SK-N-SH (cell line): ENCODE data around the gene SLC9A5. TPM values are rescaled to one million over a fixed set of nuclear protein-coding genes. Genes with fewer than 3 reads are reported as not detected.

ENCODE experiments used
- CTCF ChIA-PET: fragments of 300-600, 350-600 bp; formaldehyde crosslinking; extraction: SDS; loops from one replicate; lab custom pipeline; 2021; lab: Yijun Ruan, JAX
- POLR2A ChIA-PET: fragments of 350-600 bp; sonication (Branson Sonifier 250); formaldehyde crosslinking; extraction: SDS; loops from one replicate; lab custom pipeline; 2020; ENCODE audit warnings: antibody characterized with exemption, inconsistent platforms; lab: Yijun Ruan, JAX
- DNase-seq: peaks from one replicate; pipeline ENCODE4 v3.0.0; 2012
- H2AFZ ChIP-seq: fragments of 200-600 bp; sonication (generic); 2 replicates; pipeline ENCODE4 v1.8.1; 2016; ENCODE audit warnings: antibody characterized with exemption, mild to moderate bottlenecking, low read depth
- H3F3A ChIP-seq: fragments of 200-600 bp; sonication (generic); replicated peaks from 2 replicates; pipeline ENCODE3; 2016; ENCODE audit warnings: antibody characterized with exemption, mild to moderate bottlenecking; ENCODE audit not compliant: insufficient read depth
- H3K27ac ChIP-seq, 2 experiments: fragments of 200-500 bp in 1 of 2; fragments of 200-600 bp in 1 of 2; sonication (Bioruptor generic) in 1 of 2; sonication (generic), shearing (Covaris generic) in 1 of 2; 2 replicates each; pipeline versions ENCODE4 v1.5.1 to v1.6.1; 2014 to 2016; ENCODE audit warnings: low read depth in 2 of 2, inconsistent platforms in 1 of 2, low read length in 1 of 2, mild to moderate bottlenecking in 1 of 2, mixed read lengths in 1 of 2
- H3K27me3 ChIP-seq: fragments of 200-600 bp; sonication (generic), shearing (Covaris generic); 2 replicates; pipeline ENCODE4 v1.6.1; 2016; ENCODE audit warnings: mixed run types; ENCODE audit not compliant: insufficient read depth
- H3K36me3 ChIP-seq, 2 experiments: fragments of 200-500 bp in 1 of 2; fragments of 200-600 bp in 1 of 2; sonication (Bioruptor generic) in 1 of 2; sonication (generic) in 1 of 2; replicated peaks in 1 of 2; 2 replicates each; pipeline versions ENCODE3 to v1.5.1; 2014 to 2016; ENCODE audit warnings: low read length in 1 of 2, mild to moderate bottlenecking in 1 of 2; ENCODE audit not compliant: insufficient read depth in 2 of 2, control insufficient read depth in 1 of 2
- H3K4me1 ChIP-seq, 2 experiments: fragments of 200-500 bp in 1 of 2; fragments of 200-600 bp in 1 of 2; sonication (Bioruptor generic) in 1 of 2; sonication (generic), shearing (Covaris generic) in 1 of 2; 2 replicates each; pipeline versions ENCODE4 v1.5.1 to v1.6.1; 2014 to 2016; ENCODE audit warnings: low read depth in 1 of 2, low read length in 1 of 2, mixed run types in 1 of 2; ENCODE audit not compliant: insufficient read depth in 2 of 2, control insufficient read depth in 1 of 2
- H3K4me2 ChIP-seq: fragments of 200-600 bp; sonication (generic), shearing (Covaris generic); 2 replicates; pipeline ENCODE4 v1.6.1; 2017; ENCODE audit warnings: mixed run types
- H3K4me3 ChIP-seq, 2 experiments: fragments of 200-500 bp in 1 of 2; fragments of 200-600 bp in 1 of 2; sonication (Bioruptor generic) in 1 of 2; sonication (generic), shearing (Covaris generic) in 1 of 2; 2 replicates each; pipeline versions ENCODE4 v1.5.1 to v1.8.1; 2014 to 2016; ENCODE audit warnings: low read depth in 2 of 2, inconsistent platforms in 1 of 2, low read length in 1 of 2, mild to moderate bottlenecking in 1 of 2, mixed read lengths in 1 of 2, moderate library complexity in 1 of 2
- H3K79me2 ChIP-seq: fragments of 200-600 bp; sonication (generic); 2 replicates; pipeline ENCODE4 v1.8.1; 2017; ENCODE audit warnings: mild to moderate bottlenecking; ENCODE audit not compliant: insufficient read depth
- H3K9ac ChIP-seq: fragments of 200-600 bp; sonication (generic); 2 replicates; pipeline ENCODE4 v1.6.1; 2017; ENCODE audit warnings: mixed run types
- H3K9me2 ChIP-seq: fragments of 200-600 bp; sonication (generic); 2 replicates; pipeline ENCODE4 v1.6.1; 2017; ENCODE audit warnings: mixed run types
- H3K9me3 ChIP-seq: fragments of 200-600 bp; sonication (generic); 2 replicates; pipeline ENCODE4 v1.6.1; 2017; ENCODE audit warnings: mixed run types, mild to moderate bottlenecking, moderate library complexity
- H4K20me1 ChIP-seq: fragments of 200-600 bp; sonication (generic); 2 replicates; pipeline ENCODE4 v1.6.1; 2017; ENCODE audit warnings: mild to moderate bottlenecking, mixed run types; ENCODE audit not compliant: insufficient read depth
- CHD2 ChIP-seq: fragments of 150-350 bp; IDR thresholded peaks from 2 replicates; pipeline ENCODE4 v1.6.1; 2018; ENCODE audit warnings: low read length; ENCODE audit not compliant: partially characterized antibody
- ELF1 ChIP-seq: IDR thresholded peaks from 2 replicates; pipeline ENCODE4 v1.4.0; 2012
- FOSL2 ChIP-seq: IDR thresholded peaks from 2 replicates; pipeline ENCODE4 v1.4.0; 2012; ENCODE audit warnings: low read depth, mild to moderate bottlenecking, moderate library complexity, borderline replicate concordance
- GABPA ChIP-seq: IDR thresholded peaks from 2 replicates; pipeline ENCODE4 v1.4.0; 2012; ENCODE audit warnings: low read depth, mild to moderate bottlenecking
- MAX ChIP-seq: IDR thresholded peaks from 2 replicates; pipeline ENCODE4 v1.4.0; 2012; ENCODE audit warnings: low read depth
- RCOR1 ChIP-seq: fragments of 150-350 bp; IDR thresholded peaks from 2 replicates; pipeline ENCODE4 v1.6.1; 2017; ENCODE audit warnings: antibody characterized with exemption, low read length
- RXRA ChIP-seq: IDR thresholded peaks from 2 replicates; pipeline ENCODE4 v1.4.0; 2012; ENCODE audit warnings: low read depth, mild to moderate bottlenecking, borderline replicate concordance
- SIN3A ChIP-seq: IDR thresholded peaks from 2 replicates; pipeline ENCODE4 v1.6.1; 2012; ENCODE audit warnings: low read depth, mild to moderate bottlenecking, low read length, moderate library complexity, borderline replicate concordance
- SMC3 ChIP-seq: IDR thresholded peaks from 2 replicates; pipeline ENCODE4 v1.6.1; 2012; ENCODE audit warnings: low read depth, low read length, improper control_type of control experiment
- TCF12 ChIP-seq: IDR thresholded peaks from 2 replicates; pipeline ENCODE4 v1.4.0; 2012
- WGBS: methylation state at CpG from one replicate; pipeline ENCODE4 v1.1.6; 2017; ENCODE audit warnings: low lambda C conversion rate; 5-methylcytosine and 5-hydroxymethylcytosine counted together
- polyA plus RNA-seq, 3 experiments: library from polyadenylated mRNA; depleted of rRNA; stranded (reverse); fragments of >200 nt; gene quantifications; 2 replicates each; pipeline ENCODE4 v1.2.3, GENCODE V29; 2012
- TF ChIP-seq, protein P1 (sequence below): IDR thresholded peaks from 2 replicates; pipeline ENCODE4; 2012

SLC9A5 gene
- polyA plus RNA-seq, 1 of the 3 experiments (the other 2 are of a cell fraction) = 4.1 TPM

DNA sequence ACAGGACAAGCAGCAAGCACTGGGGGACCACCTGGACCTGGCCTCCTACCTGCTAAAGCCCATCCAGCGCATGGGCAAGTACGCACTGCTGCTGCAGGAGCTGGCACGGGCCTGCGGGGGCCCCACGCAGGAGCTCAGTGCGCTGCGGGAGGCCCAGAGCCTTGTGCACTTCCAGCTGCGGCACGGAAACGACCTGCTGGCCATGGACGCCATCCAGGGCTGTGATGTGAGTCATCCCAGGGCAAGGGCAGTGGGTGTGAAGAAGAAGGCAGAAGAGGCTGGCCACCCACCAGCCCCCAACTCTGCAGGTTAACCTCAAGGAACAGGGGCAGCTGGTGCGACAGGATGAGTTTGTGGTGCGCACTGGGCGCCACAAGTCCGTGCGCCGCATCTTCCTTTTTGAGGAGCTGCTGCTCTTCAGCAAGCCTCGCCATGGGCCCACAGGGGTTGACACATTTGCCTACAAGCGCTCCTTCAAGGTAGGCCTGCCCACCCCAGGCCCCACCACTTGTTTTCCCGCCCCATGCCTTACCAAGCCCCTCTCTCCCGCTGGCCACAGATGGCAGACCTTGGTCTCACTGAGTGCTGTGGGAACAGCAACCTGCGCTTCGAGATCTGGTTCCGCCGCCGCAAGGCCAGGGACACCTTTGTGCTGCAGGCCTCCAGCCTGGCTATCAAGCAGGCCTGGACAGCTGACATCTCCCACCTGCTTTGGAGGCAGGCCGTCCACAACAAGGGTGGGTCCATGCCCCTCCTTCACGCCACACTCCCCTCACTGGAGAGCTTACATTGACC, 37.9 kb downstream of the SLC9A5 start:
- H3K4me1 ChIP-seq = peaks cover 0 to 21% of the 10 kb centered on the region in 2 experiments; a peak in 1 of 4 replicates
- H3K9ac ChIP-seq = no peak overlapping the region
- H2AFZ ChIP-seq = no peak overlapping the region
- no peak for DNase-seq
- H4K20me1 ChIP-seq = no peaks in the 10 kb centered on the region
- H3K36me3 ChIP-seq = peaks cover 7 to 39% of the 10 kb centered on the region in 2 experiments
- TF ChIP-seq GABPA (no peak), SIN3A (no peak), RXRA (no peak)
- TF ChIP-seq, all 33 proteins: peak for 0
- no peak overlapping the region for H3K4me2 ChIP-seq
- no peaks in the 10 kb centered on the region for H3K9me3 ChIP-seq
- H3K9me2 ChIP-seq = no peaks in the 10 kb centered on the region
- WGBS = 93% methylated on average over 17 of the region's 28 CpGs
- POLR2A ChIA-PET = no interaction called here
- H3K4me3 ChIP-seq = no peak overlapping the region
- H3F3A ChIP-seq = peaks cover 9% of the 10 kb centered on the region
- H3K27ac ChIP-seq = no peak overlapping the region
- H3K79me2 ChIP-seq = no peaks in the 10 kb centered on the region
- CTCF ChIA-PET = interaction anchor here (1.2 to 3.8 kb wide), 6 partner anchors 9 to 131 kb away, joined by 3 to 23 read pairs (median 12); partner anchors contain the start of genes FHOD1, KCTD19, LRRC36 and SLC9A5
- H3K27me3 ChIP-seq = no peaks in the 10 kb centered on the region

DNA sequence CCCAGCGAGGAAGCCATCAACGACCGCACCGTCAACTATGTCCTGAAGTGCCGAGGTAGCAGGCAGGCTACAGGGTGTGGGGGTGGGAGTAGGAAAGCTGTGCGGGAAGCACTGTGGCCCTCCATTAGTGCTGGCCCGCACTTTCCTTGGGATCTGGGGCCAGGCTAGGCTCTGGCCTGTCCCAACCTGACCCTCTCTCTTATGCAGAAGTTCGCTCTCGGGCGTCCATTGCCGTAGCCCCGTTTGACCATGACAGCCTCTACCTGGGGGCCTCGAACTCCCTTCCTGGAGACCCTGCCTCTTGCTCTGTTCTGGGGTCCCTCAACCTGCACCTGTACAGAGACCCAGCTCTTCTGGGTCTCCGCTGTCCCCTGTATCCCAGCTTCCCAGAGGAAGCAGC, 39.2 kb downstream of the SLC9A5 start:
- Histone ChIP-seq H3K9me3 (no peaks in the 10 kb centered on the region), H3K79me2 (no peaks in the 10 kb centered on the region), H4K20me1 (no peaks in the 10 kb centered on the region), H2AFZ (no peak overlapping the region), H3K4me2 (no peak overlapping the region), H3K4me3 (no peak overlapping the region), H3K9me2 (no peaks in the 10 kb centered on the region), H3K9ac (no peak overlapping the region), H3F3A (peaks cover 7% of the 10 kb centered on the region), H3K27me3 (no peaks in the 10 kb centered on the region), H3K4me1 (peaks cover 0 to 21% of the 10 kb centered on the region in 2 experiments; a peak in 1 of 4 replicates), H3K36me3 (peaks cover 3 to 26% of the 10 kb centered on the region in 2 experiments), H3K27ac (no peak overlapping the region)
- TF ChIP-seq MAX = no peak
- TF ChIP-seq GABPA = no peak
- no peak for TF ChIP-seq SMC3
- no peak for TF ChIP-seq RCOR1
- TF ChIP-seq, protein P1, sequence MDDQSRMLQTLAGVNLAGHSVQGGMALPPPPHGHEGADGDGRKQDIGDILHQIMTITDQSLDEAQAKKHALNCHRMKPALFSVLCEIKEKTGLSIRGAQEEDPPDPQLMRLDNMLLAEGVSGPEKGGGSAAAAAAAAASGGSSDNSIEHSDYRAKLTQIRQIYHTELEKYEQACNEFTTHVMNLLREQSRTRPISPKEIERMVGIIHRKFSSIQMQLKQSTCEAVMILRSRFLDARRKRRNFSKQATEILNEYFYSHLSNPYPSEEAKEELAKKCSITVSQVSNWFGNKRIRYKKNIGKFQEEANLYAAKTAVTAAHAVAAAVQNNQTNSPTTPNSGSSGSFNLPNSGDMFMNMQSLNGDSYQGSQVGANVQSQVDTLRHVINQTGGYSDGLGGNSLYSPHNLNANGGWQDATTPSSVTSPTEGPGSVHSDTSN = no peak
- no peak for TF ChIP-seq TCF12
- TF ChIP-seq CHD2 = no peak
- TF ChIP-seq ELF1 = no peak
- no peak for TF ChIP-seq FOSL2
- ChIA-PET POLR2A (no interaction called here), CTCF (interaction anchor here (1.1 to 1.7 kb wide), 3 partner anchors 40 to 233 kb away, joined by 3 to 5 read pairs (median 4); partner anchors contain the start of gene ZDHHC1)
- WGBS = 94% methylated on average over 2 of the region's 14 CpGs
- no peak for DNase-seq
